Measurements from ENCODE around the gene DEPDC7.

DNA sequence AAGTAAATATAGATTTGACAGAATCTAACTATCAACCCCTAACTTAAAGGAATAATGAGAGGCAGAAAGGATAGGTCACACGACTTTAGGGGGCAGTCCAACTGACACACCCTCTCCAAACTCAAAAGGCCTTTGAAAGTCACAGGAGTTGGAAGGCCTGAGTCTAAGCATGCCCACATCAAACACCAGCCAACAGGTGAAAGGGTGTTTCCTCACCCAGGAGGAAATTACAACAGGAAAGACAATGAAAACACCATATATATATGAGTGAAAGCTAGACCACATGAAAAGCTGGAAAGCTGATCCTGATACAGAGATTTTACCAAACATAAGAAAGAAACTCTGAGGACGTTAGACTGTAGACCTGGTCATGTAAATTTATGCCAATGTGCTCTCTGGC, 10.5 kb upstream of the DEPDC7 start:
- TF ChIP-seq, protein P1, sequence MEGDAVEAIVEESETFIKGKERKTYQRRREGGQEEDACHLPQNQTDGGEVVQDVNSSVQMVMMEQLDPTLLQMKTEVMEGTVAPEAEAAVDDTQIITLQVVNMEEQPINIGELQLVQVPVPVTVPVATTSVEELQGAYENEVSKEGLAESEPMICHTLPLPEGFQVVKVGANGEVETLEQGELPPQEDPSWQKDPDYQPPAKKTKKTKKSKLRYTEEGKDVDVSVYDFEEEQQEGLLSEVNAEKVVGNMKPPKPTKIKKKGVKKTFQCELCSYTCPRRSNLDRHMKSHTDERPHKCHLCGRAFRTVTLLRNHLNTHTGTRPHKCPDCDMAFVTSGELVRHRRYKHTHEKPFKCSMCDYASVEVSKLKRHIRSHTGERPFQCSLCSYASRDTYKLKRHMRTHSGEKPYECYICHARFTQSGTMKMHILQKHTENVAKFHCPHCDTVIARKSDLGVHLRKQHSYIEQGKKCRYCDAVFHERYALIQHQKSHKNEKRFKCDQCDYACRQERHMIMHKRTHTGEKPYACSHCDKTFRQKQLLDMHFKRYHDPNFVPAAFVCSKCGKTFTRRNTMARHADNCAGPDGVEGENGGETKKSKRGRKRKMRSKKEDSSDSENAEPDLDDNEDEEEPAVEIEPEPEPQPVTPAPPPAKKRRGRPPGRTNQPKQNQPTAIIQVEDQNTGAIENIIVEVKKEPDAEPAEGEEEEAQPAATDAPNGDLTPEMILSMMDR (IDR thresholded peaks at IDR 0.05), result no peak
- TF ChIP-seq, protein P2, sequence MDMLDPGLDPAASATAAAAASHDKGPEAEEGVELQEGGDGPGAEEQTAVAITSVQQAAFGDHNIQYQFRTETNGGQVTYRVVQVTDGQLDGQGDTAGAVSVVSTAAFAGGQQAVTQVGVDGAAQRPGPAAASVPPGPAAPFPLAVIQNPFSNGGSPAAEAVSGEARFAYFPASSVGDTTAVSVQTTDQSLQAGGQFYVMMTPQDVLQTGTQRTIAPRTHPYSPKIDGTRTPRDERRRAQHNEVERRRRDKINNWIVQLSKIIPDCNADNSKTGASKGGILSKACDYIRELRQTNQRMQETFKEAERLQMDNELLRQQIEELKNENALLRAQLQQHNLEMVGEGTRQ (CRISPR knock-in tag; IDR thresholded peaks at IDR 0.05), result no peak
- TF ChIP-seq, protein P3, sequence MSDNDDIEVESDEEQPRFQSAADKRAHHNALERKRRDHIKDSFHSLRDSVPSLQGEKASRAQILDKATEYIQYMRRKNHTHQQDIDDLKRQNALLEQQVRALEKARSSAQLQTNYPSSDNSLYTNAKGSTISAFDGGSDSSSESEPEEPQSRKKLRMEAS (CRISPR knock-in tag; IDR thresholded peaks at IDR 0.05), result no peak
- no peak for TF ChIP-seq ATF1 (CRISPR knock-in tag; IDR thresholded peaks at IDR 0.05)
- no peak for TF ChIP-seq TEAD4 (CRISPR knock-in tag; IDR thresholded peaks at IDR 0.05)
- TF ChIP-seq, protein P4, sequence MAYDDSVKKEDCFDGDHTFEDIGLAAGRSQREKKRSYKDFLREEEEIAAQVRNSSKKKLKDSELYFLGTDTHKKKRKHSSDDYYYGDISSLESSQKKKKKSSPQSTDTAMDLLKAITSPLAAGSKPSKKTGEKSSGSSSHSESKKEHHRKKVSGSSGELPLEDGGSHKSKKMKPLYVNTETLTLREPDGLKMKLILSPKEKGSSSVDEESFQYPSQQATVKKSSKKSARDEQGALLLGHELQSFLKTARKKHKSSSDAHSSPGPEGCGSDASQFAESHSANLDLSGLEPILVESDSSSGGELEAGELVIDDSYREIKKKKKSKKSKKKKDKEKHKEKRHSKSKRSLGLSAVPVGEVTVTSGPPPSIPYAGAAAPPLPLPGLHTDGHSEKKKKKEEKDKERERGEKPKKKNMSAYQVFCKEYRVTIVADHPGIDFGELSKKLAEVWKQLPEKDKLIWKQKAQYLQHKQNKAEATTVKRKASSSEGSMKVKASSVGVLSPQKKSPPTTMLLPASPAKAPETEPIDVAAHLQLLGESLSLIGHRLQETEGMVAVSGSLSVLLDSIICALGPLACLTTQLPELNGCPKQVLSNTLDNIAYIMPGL (CRISPR knock-in tag; IDR thresholded peaks at IDR 0.05), result no peak
- TF ChIP-seq, protein P5, sequence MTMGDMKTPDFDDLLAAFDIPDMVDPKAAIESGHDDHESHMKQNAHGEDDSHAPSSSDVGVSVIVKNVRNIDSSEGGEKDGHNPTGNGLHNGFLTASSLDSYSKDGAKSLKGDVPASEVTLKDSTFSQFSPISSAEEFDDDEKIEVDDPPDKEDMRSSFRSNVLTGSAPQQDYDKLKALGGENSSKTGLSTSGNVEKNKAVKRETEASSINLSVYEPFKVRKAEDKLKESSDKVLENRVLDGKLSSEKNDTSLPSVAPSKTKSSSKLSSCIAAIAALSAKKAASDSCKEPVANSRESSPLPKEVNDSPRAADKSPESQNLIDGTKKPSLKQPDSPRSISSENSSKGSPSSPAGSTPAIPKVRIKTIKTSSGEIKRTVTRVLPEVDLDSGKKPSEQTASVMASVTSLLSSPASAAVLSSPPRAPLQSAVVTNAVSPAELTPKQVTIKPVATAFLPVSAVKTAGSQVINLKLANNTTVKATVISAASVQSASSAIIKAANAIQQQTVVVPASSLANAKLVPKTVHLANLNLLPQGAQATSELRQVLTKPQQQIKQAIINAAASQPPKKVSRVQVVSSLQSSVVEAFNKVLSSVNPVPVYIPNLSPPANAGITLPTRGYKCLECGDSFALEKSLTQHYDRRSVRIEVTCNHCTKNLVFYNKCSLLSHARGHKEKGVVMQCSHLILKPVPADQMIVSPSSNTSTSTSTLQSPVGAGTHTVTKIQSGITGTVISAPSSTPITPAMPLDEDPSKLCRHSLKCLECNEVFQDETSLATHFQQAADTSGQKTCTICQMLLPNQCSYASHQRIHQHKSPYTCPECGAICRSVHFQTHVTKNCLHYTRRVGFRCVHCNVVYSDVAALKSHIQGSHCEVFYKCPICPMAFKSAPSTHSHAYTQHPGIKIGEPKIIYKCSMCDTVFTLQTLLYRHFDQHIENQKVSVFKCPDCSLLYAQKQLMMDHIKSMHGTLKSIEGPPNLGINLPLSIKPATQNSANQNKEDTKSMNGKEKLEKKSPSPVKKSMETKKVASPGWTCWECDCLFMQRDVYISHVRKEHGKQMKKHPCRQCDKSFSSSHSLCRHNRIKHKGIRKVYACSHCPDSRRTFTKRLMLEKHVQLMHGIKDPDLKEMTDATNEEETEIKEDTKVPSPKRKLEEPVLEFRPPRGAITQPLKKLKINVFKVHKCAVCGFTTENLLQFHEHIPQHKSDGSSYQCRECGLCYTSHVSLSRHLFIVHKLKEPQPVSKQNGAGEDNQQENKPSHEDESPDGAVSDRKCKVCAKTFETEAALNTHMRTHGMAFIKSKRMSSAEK (CRISPR knock-in tag; IDR thresholded peaks at IDR 0.05; ENCODE audit: borderline replicate concordance), result no peak

Data from WTC11 (cell line).